Activated T-helper 9 cell treated with anti-CD3 and anti-CD28 coated beads, Interleukin-2, amount 50 U/mL, for 16 hours (primary cell): ENCODE results near the gene SSRP1.
A peak's percentile ranks its signal among the peaks of the same experiment; 100 is the strongest.

Experiments used
- DNase-seq: peaks from one replicate; pipeline ENCODE4 v3.0.0-alpha.2; 2020; ENCODE audit warnings: low read depth

SSRP1 gene

DNA sequence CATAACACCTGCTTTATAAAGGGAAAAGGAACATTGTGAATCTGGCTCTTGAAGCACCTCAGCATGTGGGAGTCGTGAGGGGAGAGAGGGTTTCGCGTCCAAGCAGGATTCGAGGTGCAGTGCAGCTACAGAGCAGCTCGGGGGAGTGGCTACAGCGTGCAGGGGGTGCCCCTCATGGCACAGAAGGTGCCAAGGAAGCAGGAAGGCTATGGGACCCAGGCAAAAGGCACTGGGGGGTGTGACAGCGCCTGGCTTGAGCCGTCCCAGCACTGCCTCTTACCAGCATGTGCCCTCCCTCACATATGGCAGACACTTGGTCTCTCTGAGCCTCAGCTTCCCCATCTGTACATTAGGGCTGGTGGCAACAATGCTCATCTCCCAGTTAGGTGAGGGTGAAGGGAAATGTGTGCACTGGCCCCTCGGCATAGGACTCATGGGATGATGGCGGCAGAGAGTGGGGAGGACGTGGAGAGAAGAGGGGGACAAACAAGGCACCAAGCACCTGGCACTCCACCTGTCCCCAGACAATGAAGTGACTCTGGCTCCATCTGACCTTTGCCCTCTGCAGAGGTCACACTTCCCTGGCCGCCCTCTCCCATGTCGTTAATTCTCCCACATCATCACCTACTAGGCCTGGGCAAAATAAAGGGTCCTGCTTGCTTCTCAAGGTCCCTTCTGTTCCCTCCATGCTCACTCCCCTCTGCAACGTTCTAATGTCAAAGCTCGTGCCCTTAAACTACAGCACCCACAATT is 21.3 kb downstream of the SSRP1 start:
- no peak for DNase-seq

DNA sequence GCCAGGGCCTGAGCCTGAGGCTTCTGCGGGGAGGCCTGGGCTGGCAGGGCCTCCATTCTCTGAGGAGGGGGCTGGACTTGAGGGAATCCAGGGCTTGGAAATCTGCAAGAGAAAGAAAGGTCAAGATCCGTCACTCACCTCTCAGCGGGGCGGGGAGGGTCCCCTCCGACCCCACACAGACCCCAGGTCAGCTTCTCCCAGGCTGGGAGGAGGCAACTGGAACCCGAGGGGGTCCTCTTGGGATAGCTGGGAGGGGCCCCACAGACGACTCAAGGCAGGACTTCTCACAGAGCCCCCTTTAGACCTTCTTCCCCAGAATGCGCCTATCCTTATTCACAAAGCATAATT is 21.9 kb downstream of the SSRP1 start:
- no peak for DNase-seq

DNA sequence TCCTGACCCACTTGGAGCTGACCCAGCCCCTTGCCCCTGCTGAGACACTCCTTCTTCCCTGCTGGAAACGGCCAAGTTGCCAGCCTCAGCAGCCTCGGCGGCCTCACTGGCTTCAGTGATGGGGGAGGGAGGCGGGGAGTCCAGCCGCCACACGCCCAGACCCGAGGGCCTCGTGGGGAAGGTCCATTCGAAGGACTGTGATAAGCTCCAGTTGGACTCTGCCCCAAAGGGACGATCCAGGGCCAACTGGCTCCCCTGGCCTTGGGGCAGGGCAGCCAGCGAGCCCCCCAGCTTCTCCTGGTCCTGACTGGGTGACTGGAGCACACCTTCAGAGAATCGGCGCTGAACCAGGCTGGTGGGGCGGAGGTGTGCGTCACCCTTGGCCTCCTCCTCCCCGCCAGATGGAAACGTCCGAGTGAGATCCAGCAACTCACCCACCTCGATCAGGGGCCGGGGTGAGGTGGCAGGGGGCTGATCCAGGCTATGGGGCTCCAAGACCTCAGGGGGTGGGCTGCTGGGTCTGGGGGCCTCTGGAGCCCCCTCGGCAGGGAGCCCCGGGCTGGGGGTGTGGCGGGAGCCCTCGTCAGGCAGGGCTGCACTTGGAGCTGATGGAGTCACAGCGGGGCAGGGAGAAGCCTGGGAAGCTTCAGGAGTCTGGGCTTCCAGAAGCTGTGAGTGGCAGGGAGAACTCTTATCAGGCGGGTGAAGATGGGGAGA is 22.5 kb downstream of the SSRP1 start:
- no peak for DNase-seq

DNA sequence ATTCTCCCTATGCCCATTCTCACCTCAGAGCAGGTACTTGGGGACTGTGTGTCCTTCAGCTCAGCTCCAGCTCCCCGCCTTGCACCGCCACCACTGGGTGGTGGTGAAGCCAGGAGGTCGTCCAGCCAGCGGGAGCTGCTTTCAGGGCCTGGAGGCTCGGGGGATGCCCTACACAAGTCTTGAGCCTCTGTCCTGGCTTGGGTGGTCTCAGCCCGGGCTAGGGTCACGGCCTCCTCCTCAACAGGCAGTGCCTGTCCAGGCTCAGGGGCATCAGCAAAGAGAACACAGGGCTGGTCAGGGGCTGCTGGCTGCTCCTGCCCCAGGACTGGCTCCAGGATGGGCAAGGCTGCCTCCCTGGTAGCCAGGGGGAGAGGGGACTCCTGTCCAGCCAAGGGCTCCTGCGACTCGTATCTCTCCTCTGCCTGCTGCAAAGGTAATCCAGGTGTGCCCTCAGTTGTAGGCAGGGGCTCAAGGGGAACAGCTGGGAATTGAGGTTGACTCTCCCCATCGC is 23.1 kb downstream of the SSRP1 start:
- DNase-seq: no peak

DNA sequence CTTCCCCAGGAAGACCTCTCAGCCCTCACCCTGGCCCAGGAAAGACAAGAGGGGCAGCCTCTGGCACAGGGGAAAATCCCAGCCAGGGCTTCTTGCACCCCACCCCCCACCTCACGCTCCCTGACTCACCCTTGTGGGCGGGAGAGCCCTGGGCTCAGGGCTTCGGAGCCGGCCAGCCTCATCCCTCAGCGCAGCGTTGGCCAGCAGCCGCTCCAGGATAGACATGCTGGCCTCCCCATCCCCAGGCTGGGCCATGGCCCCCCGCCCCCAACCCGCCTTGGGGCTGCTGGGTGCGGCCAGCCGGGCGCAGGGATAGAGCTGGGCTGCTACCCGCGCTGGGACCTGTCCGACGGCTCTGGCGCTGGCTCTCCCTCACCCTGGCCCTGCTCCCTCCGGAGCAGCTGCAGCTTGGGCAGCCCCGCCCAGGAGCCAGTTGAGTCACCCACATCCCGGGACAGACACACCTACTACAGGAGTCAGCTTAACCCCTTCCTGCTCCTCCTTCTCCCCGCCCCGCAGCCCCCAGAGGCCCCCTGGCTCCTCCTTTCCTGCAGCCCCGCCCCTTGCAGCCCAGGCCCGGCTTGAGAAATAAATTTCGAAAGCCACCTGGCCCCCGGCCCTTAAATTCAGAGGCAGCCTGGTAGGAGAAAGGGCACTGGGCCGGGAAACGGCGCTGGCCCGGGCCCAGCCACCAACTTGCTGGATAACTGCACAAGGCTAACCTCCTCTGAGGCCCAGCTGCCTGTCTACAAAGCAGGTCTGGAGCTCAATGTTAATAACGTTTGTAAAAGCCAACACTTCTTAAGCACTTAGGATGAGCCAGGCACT is 24.4 kb downstream of the SSRP1 start:
- peak; percentile 27 for DNase-seq

DNA sequence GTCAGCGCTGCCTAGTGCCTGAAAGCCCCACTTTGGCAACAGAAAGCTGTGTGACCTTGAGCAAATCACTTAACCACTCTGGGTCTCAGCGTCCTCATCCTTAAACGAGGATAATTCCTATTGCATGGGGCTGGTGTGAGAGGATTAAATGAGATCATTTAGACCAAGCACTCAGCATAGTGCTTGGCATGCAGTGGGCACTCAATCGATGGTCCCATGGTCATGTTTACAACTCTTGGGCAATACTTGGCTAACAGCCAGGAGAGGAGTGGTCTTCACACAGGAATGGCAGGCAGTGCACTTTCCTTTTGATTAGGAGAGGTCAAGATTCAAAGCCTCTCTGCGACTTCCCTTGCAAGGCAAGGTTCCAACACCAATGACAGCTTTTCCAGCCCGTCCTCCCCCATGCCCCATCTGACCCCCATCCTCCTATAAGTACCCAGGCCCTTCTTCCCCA is 25.0 kb downstream of the SSRP1 start:
- no peak for DNase-seq

DNA sequence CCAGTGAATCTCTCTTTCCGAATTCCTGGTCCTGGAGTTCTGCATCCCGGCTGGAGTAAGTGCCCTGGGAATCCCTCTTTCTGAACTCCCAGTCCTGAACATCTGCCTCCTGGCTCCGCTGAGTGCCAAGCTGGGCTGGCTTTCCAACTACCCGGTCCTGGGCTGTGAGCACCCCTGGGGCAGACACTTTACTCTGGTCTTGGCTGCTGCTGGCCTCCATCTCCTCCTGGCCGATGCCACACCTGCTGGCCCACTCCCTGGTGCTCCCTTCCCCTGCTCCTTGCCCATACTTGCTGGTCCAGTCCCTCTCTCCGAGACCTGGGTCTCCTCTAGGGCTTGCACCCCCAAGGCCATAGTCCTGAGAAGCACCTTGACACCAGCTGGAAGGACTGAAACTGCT is 25.6 kb downstream of the SSRP1 start:
- DNase-seq: no peak

DNA sequence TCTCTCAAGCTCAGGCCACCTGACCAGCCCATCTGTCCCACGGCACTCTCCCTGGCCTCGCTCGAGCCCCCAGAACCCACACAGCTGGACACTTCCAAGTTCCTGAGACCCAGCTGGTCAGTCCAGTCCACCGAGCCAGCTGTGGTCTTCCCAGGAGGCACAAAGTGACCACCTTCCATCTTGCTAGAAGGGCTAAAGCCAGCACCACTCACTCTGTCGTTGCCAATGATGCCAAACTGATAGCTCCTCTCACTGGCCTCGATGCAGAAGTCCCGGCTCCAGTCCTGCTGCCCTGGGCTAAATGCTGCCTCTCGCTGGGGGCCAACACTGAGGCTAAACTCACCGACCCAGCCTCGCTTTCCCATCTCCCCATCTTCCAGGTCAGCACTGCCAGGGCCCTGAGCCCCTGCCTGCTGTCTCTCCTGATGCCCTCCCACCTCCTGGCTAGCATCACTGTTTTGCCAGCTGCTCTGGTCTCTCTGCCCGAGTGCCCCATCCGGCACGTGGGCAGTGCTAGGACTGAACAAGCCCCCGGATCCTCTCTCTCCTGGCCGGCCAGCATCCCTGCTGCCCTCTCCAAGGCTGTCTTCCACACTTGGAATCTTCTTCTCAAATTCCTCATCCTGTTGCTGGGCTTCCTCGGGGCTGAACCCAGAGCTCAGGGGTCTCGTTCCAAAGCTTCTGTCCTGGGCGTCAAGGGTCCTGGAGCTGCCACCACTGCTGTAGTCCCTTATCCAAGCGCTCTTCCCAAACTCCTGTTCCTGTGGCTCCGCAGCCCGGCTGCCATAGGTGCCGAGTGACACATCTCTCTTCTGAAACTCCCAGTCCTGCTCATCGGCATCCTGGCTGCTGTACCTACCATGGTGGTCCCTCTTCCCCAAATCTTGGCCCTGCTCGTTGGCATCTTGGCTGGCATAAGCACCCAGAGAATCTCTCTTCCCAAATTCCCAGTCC is 26.3 kb downstream of the SSRP1 start:
- DNase-seq: no peak

DNA sequence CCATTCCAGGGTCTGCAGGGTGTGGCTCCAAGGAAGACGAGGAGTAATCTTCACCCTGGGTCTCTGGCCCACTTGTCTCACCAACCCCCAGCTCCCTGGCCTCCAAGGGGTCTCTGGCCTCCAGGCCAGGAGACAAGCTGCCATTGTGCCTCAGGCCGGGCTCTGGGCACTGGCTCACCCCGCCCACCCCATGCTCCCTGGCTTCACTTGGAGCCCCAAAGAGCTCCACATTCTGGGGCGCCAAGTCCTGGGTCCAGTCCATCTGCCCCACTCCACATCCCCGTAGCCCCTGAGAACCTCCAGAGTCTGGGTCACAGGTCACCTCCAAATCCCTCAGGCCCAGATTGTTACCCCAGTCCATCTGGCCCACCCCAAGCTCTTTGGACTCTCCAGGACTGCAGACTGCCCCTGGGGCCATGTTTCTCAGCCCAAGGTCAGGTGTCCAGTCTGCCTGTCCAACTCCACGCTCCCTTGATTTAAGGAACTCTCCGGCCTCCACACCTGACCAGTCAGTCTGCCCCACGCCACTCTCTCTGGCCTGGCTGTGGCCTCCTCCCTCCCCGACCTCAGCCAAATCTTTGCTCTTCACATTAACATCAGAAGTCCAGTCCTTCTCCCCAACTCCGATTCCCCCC is 27.1 kb downstream of the SSRP1 start:
- DNase-seq: no peak

DNA sequence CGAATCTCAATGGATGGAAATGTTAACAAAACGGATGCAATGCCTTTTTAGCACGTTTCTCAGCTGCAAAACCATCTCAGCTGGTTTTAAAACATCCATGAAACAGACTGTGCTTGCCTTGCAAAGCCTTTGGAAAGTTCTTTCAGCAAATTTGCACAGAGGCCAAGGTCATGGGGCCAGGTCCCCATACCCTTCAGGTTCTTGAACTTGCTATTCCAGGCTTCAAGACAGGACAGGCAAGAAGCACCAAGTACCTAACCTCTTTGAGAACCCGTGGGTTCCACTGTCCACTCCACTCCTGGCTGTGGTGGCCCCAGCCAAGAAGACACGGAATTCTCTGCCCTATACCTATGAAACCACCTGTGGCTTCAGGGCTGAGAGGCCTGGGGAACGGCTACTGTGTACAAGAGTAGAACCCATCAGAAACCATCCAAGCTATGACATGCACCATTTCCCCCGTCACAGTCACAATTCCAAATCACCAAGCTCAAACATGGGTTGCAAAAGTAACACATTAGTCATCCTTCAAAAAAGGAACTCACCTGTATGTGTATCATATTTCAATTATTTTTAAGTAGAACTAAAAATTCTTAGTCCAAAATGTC is 27.9 kb downstream of the SSRP1 start:
- DNase-seq: no peak

DNA sequence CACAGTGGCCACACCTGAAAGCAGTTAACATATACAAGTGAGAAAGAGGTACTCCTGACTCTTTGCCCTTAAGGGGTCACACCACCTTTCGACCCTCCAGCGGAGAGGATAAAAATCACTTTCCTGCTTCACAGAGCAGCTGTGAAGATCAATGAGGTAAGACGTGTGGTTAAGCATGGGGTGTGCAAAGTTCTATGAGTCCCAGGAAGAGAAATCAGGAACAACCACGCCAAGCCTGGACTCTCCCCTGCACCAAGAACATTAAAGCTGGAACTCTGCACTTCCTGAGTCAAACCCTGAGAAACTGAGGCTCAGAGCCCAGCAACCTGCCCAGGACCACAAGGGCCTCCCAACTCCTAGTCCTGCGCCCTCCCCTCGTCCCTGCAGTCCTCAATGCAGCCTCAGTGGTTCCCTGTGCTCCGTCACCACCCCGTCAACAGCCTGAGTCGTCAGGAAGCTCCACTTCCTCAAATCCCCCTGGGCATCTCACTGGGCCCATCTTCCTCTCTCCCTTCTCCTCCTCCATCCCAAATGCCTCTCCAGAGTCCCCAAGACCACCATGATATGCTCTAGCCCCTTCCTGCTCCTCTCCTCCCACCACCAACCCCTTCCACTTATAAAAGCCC is 28.6 kb downstream of the SSRP1 start:
- no peak for DNase-seq

DNA sequence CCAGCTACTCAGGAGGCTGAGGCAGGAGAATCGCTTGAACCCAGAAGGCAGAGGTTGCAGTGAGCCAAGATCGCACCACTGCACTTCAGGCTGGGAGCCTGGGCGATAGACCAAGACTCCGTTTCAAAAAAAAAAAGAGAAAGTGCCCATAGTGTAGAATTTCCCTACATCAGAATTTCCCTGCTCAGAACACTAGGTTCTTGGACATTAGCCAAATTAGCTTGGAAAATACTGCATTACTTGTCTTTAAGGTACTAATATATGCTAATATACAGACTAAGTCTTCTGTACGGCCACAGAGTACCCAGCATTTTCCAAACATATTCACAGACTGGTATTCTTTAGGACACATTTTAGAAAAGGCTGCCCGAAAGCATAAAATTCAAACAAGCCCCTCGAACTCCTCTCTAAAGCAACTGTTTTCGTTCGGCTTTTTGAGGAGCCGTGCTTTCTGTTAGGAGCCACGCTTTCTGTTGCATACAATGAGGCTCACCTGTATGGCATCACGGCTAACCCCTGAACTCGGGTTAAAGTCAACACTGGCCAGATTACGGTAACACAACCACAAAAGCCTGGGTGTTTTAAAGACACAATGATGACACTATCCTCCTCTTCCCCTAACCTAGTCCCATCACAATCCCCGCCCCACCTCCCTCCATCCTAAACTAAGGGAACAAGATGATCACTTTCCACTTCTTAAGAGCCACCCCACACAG is 29.4 kb downstream of the SSRP1 start:
- DNase-seq: no peak

DNA sequence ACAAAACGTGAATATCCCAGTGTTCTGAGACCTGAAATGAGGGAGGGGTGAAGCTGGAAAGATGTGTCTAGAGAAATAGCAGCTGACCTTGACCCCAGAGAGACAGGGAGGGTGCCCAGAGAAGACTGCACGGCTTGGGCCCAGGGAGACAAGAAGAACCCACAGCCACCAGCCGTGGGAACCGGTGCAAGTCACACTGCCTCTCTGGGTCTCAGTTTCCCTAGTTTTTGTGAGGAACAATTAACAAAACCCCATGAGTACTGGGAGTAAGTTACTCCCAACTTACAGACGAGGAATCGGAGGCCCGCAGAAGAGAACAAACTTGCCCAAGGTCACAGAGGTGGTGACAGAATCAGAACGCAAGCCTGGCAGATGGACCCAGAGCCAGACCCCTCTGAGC is 30.2 kb downstream of the SSRP1 start:
- no peak for DNase-seq

DNA sequence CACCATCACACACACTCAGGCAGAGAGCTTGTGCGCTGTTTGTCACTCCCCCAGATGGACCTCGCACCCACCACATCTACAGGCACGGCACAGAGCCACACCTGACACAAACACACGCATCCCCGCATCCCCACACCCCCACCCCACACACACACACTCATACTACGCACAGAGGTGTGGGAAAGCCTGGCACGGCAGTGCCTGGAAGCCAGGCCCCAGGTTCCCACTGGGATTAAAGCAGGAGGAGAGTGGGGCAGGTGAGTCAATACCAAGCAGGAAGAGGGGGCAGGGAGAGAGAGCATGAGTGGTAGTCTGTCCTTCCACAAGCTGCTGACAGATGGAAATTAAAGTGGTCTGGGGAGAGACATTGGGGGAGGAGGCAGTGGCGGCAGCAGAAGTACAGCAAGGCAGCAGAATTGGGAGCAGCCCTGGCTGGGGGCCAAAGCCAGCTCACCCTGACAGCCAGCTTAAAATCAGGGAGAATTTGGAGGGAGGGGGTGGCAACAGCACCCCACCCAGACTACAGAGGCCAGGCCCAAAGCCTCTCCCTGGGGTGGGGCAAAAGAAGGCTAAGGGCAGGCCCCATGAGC is 31.6 kb downstream of the SSRP1 start:
- no peak for DNase-seq

DNA sequence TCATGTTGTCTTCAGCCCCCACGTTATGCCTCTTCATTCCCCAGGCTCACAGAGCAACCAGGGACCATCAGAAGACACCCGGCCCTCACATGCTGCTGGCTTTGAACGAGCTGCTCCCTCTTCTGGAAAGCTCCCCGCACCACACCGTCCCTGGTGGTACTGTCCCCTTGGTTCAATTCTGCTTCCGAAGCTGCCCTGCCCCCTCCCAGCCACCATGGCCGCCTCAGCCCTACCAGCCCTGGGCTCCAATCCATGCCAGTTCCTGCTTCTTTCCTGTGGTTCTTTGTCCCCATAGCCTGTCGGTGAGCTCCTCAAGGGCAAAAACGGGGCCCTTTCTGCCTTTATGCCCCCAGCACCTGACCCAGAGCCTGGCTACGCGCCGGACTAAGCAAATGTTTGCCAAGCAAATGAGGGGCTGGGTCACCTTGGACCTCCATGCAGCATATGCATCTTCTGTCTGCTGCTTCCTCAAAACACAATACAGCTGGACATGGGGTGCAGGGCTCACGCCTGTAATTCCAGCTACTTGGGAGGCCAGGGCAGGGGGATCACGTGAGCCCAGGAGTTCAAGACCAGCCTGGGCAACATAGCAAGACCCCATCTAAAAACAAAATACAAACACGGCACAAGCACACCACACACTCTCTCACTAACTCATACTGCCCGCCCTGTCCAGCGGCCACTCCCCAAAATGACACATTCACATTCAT is 32.3 kb downstream of the SSRP1 start:
- DNase-seq: no peak

DNA sequence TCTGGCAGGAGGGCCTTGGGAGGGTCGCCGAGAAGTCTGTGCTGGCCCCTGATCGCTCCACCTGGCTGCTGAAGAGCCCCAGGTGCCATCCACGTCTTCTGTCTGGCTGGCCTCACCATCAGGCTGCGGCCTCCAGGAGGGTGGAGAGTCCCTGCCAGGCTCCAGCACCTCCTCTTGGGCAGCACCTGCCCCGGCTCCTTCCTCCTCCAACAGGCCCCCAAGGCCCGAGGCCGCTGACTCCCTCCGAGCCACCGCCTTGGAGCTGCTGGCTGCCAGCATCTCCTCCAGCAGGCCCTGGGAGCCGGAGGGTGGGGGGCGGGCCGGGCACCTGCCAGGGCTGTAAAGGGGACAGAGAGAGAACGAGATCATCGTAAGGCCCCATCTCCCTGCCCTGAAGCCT is 33.2 kb downstream of the SSRP1 start:
- no peak for DNase-seq

DNA sequence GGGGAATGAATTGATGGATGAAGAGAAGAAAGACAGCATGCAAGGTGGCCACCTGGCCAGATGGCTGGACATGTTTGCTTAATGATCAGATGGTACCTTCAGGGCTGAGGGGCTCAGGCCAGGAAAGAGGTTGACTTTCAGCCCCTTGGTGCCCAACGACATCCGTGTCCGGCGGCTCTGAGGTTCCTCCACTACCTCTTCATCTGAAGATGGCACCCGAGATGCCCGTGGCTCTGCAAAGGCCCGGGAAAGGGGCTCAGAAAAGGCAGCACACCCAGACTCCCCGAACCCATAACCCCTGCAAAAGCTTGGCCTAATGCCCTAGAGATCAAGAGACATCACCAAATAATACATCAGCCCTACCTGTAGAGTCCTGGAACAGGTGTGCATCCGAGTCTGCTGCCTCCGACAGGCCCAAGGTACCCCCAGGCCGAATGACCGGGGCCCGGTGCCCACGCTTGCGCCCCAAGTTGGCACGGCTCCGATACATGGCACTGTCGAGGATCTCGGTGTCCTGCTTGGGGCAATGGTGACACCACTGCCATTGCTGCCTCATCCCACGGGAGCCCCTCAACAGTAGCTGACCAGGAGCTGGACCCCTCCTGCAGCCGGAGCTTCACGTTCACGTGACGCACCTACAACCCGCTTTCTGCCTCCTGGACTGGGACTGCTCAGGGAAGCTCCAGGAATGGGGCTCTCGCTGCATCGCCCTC is 33.8 kb downstream of the SSRP1 start:
- no peak for DNase-seq

DNA sequence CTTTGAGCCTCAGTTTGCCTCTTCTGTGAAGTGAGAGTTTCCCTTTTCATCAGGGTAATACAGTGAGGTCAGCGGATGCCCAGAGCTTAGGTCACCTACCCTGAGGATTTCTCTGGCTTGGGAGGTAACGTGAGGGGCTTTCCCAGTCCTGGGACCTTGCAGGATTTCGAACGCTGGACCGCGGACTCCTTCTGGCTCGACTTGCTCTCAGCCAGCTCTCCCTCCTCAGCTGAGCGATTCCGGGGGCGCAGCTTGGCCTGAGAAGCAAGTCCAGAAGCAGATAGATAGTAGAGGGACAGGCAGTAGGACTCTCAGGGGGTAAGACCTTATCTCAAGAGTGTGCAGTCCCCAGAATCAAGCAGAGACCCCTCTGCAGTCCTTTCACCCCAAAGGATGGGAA is 34.9 kb downstream of the SSRP1 start:
- no peak for DNase-seq
